Measurements from ENCODE around the gene MICU1. TPM values are rescaled to one million over a fixed set of nuclear protein-coding genes. Genes with fewer than 3 reads are reported as not detected.
A peak's percentile ranks its signal among the peaks of the same experiment; 100 is the strongest.

MICU1 gene
- total and polyA plus RNA-seq, 9 donors, result 29.9 to 117 (median 44.5) TPM

GRCh38 chr10:72638586-72639440, 12.9 kb upstream of the MICU1 start:
- no peak overlapping the region for H3K27ac ChIP-seq
- no peak for DNase-seq
- H3K4me3 ChIP-seq, result no peak overlapping the region
- H3K9me3 ChIP-seq, result no peaks in the 10 kb centered on the region
- no peaks in the 10 kb centered on the region for H3K27me3 ChIP-seq
- H3K36me3 ChIP-seq, result no peaks in the 10 kb centered on the region
- 60 to 71% (median 71%) methylated on average over 4 of the region's 4 CpGs for WGBS, 3 donors
- TF ChIP-seq, protein P1, sequence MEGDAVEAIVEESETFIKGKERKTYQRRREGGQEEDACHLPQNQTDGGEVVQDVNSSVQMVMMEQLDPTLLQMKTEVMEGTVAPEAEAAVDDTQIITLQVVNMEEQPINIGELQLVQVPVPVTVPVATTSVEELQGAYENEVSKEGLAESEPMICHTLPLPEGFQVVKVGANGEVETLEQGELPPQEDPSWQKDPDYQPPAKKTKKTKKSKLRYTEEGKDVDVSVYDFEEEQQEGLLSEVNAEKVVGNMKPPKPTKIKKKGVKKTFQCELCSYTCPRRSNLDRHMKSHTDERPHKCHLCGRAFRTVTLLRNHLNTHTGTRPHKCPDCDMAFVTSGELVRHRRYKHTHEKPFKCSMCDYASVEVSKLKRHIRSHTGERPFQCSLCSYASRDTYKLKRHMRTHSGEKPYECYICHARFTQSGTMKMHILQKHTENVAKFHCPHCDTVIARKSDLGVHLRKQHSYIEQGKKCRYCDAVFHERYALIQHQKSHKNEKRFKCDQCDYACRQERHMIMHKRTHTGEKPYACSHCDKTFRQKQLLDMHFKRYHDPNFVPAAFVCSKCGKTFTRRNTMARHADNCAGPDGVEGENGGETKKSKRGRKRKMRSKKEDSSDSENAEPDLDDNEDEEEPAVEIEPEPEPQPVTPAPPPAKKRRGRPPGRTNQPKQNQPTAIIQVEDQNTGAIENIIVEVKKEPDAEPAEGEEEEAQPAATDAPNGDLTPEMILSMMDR (IDR thresholded peaks at IDR 0.05), result no peak
- TF ChIP-seq POLR2A (IDR thresholded peaks at IDR 0.05), result no peak
- no peak for TF ChIP-seq EP300 (IDR thresholded peaks at IDR 0.05)
- no peaks in the 10 kb centered on the region for H3K4me1 ChIP-seq (ENCODE audit: insufficient read depth)
- intact Hi-C loops (cut with DNase I), result no loop called here

DNA sequence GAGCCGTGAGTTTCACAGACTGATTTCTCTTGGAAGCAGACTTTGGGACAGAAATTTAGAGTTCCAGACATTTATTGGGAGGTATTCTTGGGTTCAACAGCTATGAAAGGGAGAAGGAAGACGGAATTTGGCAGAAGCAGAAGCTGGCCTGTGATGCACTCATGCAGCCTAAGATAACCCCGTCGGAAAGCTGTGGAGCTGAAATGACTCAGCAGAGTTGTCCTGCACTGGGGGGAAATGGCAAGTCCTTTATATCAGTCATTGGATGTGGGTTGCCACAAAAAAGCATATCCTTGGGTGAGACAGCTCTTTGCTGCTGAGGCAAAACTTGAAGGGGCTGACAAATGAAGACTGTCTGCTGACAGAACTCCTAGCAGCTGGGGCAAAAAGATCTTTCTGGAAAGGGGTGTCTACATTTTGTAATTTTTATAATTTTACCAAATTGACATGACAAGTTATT, 11.5 kb upstream of the MICU1 start:
- TF ChIP-seq POLR2A (IDR thresholded peaks at IDR 0.05), result no peak
- TF ChIP-seq, protein P1 (IDR thresholded peaks at IDR 0.05), result no peak
- no peaks in the 10 kb centered on the region for H3K9me3 ChIP-seq
- no peaks in the 10 kb centered on the region for H3K36me3 ChIP-seq
- intact Hi-C loops (cut with DNase I), result no loop called here
- no peaks in the 10 kb centered on the region for H3K27me3 ChIP-seq
- no peaks in the 10 kb centered on the region for H3K4me1 ChIP-seq (ENCODE audit: insufficient read depth)
- H3K4me3 ChIP-seq, result no peak overlapping the region
- H3K27ac ChIP-seq, result no peak overlapping the region
- no peak for DNase-seq
- 23 to 34% (median 33%) methylated on average over 4 of the region's 4 CpGs for WGBS, 3 donors

DNA sequence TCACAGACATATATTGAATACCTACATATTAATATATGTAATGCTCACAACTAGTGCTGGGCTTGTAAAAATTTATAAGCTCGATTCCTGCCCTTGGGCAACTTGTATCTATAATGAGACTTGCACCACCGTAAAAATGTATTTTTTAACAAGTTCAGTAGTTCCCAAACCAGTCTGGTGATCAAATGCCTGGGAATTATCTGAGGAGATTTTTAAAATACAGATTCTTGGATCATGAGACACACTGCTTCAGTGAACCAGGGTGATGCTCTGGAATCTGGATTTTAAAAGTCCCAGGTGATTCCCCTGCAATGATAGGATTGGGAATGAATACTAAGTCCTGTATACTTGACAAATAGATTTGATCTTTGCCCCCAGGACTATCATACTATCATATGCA, 4.3 kb upstream of the MICU1 start:
- peaks cover 2% of the 10 kb centered on the region for H3K4me1 ChIP-seq (ENCODE audit: insufficient read depth)
- no peaks in the 10 kb centered on the region for H3K9me3 ChIP-seq
- no peak for DNase-seq
- intact Hi-C loops (cut with DNase I), result no loop called here
- WGBS, 3 donors, result 84 to 87% (median 85%) methylated on average over 2 of the region's 2 CpGs
- no peaks in the 10 kb centered on the region for H3K36me3 ChIP-seq
- no peak overlapping the region for H3K27ac ChIP-seq
- TF ChIP-seq, protein P1 (IDR thresholded peaks at IDR 0.05), result no peak
- TF ChIP-seq EP300 (IDR thresholded peaks at IDR 0.05), result no peak
- no peak overlapping the region for H3K4me3 ChIP-seq
- no peaks in the 10 kb centered on the region for H3K27me3 ChIP-seq

DNA sequence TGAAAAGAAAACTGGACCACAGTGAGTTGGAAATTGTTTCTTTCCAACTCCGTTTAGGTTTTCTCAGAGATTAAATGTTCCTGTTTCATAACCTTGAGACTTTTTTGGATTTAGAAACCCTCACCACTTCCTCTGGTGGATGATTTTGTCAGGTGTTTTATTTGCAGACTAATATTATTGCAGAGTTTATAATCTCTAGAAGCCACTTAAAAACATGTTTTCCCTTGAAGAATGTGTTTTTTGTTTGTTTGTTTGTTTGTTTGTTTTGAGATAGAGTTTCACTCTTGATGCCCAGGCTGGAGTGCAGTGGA, 520 bp upstream of the MICU1 start:
- Histone ChIP-seq H3K27me3 (no peaks in the 10 kb centered on the region), H3K27ac (peak overlapping the region in 1 of 2 donors; percentile 87), H3K4me1 (ENCODE audit: insufficient read depth) (peaks cover 7% of the 10 kb centered on the region), H3K9me3 (no peaks in the 10 kb centered on the region), H3K4me3 (peak overlapping the region; percentile 70), H3K36me3 (no peaks in the 10 kb centered on the region)
- WGBS, 3 donors, result 0 to 1% (median 0%) methylated on average over 1 of the region's 1 CpG
- TF ChIP-seq, protein P1 (IDR thresholded peaks at IDR 0.05), result peak in 1 of 3 donors; percentile 10
- TF ChIP-seq EP300 (IDR thresholded peaks at IDR 0.05), result no peak
- no peak for DNase-seq
- intact Hi-C loops (cut with DNase I), result loop anchor here in 1 of 4 donors (5.0 kb wide), 1 partner anchor 66 kb away; the partner anchor contains the start of gene MCU

Measured in ovary (tissue), 9 donors.